Upper lobe of right lung (tissue), 1 donor: ENCODE data around the gene TTC1. TPM values are rescaled to one million over a fixed set of nuclear protein-coding genes. Genes with fewer than 3 reads are reported as not detected.

ENCODE experiments used
- ATAC-seq: fragments of 200-7000 bp; cut with Tn5 transposase; one replicate; pipeline ENCODE4 v1.9.1; 2020; ENCODE audit warnings: mild to moderate bottlenecking, moderate library complexity
- DNase-seq: peaks from one replicate; pipeline ENCODE4 v3.0.0-alpha.2; 2020
- H3K27ac ChIP-seq: fragments of 200-600 bp; one replicate; pipeline ENCODE4 v1.8.0; 2022
- H3K27me3 ChIP-seq: fragments of 200-600 bp; one replicate; pipeline ENCODE4 v1.8.0; 2022; ENCODE audit warnings: mild to moderate bottlenecking
- H3K36me3 ChIP-seq: fragments of 200-600 bp; one replicate; pipeline ENCODE4 v1.8.0; 2022
- H3K4me1 ChIP-seq: fragments of 200-600 bp; one replicate; pipeline ENCODE4 v1.8.0; 2022
- H3K4me3 ChIP-seq: fragments of 200-600 bp; one replicate; pipeline ENCODE4 v1.8.0; 2022; ENCODE audit warnings: mild to moderate bottlenecking
- H3K9me3 ChIP-seq: fragments of 200-600 bp; one replicate; pipeline ENCODE4 v1.8.0; 2022
- CTCF ChIP-seq: fragments of 200-600 bp; IDR thresholded peaks from one replicate; pipeline ENCODE4 v1.8.0; 2022; ENCODE audit warnings: antibody characterized with exemption
- intact Hi-C: fragments of 100-400 bp; cut with DNase I; formaldehyde crosslinking; loops from one replicate; pipeline ENCODE4 v1.11.0; 2022
- total RNA-seq: library from RNA; stranded (reverse); fragmentation: NEBNext Ultra II Directional; extraction: Animal tissue kit (Norgen Biotek cat#: 25700); gene quantifications from one replicate; pipeline ENCODE4 v1.2.1, GENCODE V29; 2021
- donor health status: DM: no; HTN: yes; CAD: no; lungs with severe emphysema.

Gene TTC1
- total RNA-seq, 1 donor from 2014 or later, result 39.6 TPM

GRCh38 chr5:160021831-160022446, 13.0 kb downstream of the TTC1 start:
- Histone ChIP-seq H3K27ac (no peak overlapping the region), H3K4me1 (peaks cover 16% of the 10 kb centered on the region), H3K27me3 (no peaks in the 10 kb centered on the region), H3K9me3 (no peaks in the 10 kb centered on the region), H3K4me3 (no peak overlapping the region), H3K36me3 (peaks cover 30% of the 10 kb centered on the region)
- ATAC-seq, result peak; percentile 94
- intact Hi-C loops, result no loop called here
- peak; percentile 77 for TF ChIP-seq CTCF
- DNase-seq, result no peak

GRCh38 chr5:160023007-160023907, 14.3 kb downstream of the TTC1 start:
- Histone ChIP-seq H3K4me1 (peaks cover 16% of the 10 kb centered on the region), H3K9me3 (no peaks in the 10 kb centered on the region), H3K27me3 (no peaks in the 10 kb centered on the region), H3K36me3 (peaks cover 25% of the 10 kb centered on the region), H3K4me3 (no peak overlapping the region), H3K27ac (no peak overlapping the region)
- intact Hi-C loops, result no loop called here
- TF ChIP-seq CTCF, result no peak
- ATAC-seq (peak; percentile 63), DNase-seq (no peak)

- Histone ChIP-seq H3K27ac (no peak overlapping the region), H3K27me3 (no peaks in the 10 kb centered on the region), H3K4me1 (peaks cover 16% of the 10 kb centered on the region), H3K4me3 (no peak overlapping the region), H3K9me3 (no peaks in the 10 kb centered on the region), H3K36me3 (peaks cover 28% of the 10 kb centered on the region)
- intact Hi-C loops, result no loop called here
- TF ChIP-seq CTCF, result no peak
- DNase-seq, result no peak
- no peak for ATAC-seq
Observed at GRCh38 chr5:160023908-160024630, 15.1 kb downstream of the TTC1 start.

GRCh38 chr5:160029004-160029403, 20.1 kb downstream of the TTC1 start:
- H3K4me3 ChIP-seq, result no peak overlapping the region
- intact Hi-C loops, result no loop called here
- H3K36me3 ChIP-seq, result peaks cover 31% of the 10 kb centered on the region
- H3K27me3 ChIP-seq, result no peaks in the 10 kb centered on the region
- no peaks in the 10 kb centered on the region for H3K9me3 ChIP-seq
- DNase-seq, result no peak
- H3K4me1 ChIP-seq, result peaks cover 7% of the 10 kb centered on the region
- no peak for TF ChIP-seq CTCF
- ATAC-seq, result no peak
- no peak overlapping the region for H3K27ac ChIP-seq

- H3K27me3 ChIP-seq, result no peaks in the 10 kb centered on the region
- H3K27ac ChIP-seq, result no peak overlapping the region
- intact Hi-C loops, result no loop called here
- no peak for TF ChIP-seq CTCF
- no peaks in the 10 kb centered on the region for H3K9me3 ChIP-seq
- ATAC-seq (no peak), DNase-seq (no peak)
- peaks cover 5% of the 10 kb centered on the region for H3K4me1 ChIP-seq
- H3K36me3 ChIP-seq, result peaks cover 33% of the 10 kb centered on the region
- no peak overlapping the region for H3K4me3 ChIP-seq
Observed at GRCh38 chr5:160029540-160030139, 20.7 kb downstream of the TTC1 start.
